GM18907 (cell line): ENCODE data around the gene ZNF837.
"Not testable (repeated sequence)": the region's sequence is repeated elsewhere in the genome, so short reads cannot be mapped to it uniquely, and the experiment has no call there.

Experiments used
- ATAC-seq: cut with Tn5 transposase; IDR thresholded peaks from one replicate; pipeline ENCODE4 v1.9.1; 2021; ENCODE audit warnings: mild to moderate bottlenecking, moderate library complexity; ENCODE audit not compliant: unreplicated experiment

ZNF837 gene

DNA sequence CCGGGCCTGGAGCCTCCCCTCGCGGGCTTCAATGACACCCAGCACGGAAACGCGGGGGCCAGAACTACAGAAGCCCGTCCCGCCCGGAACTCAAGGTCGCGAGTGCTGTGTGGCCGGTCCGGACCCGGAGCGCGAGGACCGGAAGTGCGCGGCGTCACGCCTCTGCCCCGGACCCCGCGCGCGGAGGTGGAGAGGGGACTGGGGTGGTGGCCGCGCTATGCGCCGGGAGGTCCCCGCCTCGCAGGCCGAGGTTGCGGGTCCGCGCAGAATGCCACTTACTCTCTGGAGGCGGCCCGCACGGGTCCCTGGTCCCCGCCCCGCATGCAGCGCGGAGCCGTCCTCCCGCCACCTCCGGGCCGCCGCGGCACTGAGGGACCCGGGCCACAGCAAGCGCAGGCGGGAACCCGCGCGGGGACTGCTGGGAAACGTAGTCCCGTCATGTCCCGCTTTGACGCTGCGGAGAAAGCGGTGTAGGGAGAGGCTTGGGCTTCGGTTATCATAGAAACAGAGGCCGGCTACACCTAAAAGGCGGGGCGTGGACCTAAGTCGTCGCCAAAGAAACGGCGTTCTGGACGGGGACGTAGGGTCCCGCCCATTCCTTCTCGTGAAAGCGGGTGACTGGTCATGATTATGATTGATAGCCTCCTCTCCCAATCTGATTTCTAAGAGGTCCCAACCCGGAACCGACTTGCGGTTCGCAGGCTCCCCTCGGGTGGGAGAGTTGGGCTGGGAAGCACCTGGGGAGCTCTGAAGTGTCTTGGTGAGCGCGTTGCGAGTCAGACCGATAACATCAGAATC is at the start of gene ZNF837:
ZNF837 (minus strand) TSS at position 369 of the 798 bp plus-strand sequence. CDS start 11,698 bp downstream, outside the sequence.
- ATAC-seq: peak; percentile 85

DNA sequence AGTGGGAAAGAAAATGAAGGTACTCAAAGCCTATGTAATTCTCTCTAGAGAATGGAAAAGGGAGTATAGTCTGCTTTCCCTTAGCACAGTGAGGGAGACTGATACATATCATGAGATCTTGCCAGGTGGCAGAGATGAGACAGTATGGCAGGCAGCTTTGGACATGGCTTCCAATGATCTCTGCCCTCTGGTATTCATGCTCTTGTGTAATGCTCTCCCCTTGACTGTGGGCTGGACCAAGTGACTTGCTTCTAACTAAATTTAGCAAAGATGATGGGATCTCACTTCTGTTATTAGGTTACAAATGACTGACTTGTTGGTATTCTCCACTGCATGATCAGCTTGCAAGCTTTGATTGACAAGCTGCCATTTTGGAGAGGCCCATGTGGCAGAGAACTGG is 48.9 kb upstream of the ZNF837 start:
- no peak for ATAC-seq

DNA sequence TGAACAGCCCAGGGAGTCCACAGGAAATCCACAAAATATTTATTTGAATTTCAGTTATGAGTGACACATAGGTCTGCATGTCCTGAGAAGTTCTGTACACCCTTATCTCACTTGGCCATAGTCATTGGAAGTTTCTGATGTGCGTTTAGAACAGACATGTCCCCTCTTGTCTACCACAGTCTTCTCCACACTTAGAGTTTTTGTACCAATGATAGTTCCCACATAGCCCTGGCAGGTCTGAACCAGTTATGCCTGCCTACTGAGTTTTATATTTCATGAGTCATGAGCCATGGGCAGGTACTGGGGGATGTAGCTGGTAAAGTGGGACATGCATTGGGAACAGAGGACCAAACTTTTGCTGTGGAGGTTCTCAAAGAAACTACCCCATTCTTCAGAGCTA is 47.8 kb upstream of the ZNF837 start:
- no peak for ATAC-seq

DNA sequence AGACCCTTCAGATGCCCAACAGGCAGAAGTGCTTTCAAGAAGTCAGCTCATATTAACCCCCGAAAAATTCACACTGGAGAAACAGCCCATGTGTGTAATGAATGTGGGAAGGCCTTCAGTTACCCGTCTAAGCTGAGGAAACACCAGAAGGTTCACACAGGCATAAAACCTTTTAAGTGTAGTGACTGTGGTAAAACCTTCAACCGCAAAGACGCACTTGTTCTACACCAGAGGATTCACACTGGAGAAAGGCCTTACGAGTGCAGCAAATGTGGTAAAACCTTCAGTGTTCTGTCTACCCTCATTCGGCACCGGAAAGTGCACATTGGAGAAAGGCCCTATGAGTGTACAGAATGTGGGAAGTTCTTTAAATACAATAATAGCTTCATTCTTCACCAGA is 36.2 kb upstream of the ZNF837 start:
- ATAC-seq: no peak

DNA sequence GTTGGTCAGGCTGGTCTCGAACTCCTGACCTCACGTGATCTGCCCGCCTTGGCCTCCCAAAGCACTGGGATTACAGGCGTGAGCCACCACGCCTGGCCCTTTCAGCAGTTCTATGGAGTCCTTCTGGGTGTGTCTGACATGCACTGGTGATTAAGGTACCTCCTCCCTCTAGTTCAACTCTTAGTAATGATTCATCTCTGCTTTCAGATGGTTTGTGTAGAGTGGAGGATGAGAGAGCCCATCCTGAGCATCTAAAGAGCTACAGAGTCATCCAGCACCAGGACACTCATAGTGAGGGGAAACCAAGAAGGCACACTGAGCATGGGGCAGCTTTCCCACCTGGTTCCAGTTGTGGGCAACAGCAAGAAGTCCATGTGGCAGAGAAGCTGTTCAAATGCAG is 35.8 kb upstream of the ZNF837 start:
- ATAC-seq: no peak

DNA sequence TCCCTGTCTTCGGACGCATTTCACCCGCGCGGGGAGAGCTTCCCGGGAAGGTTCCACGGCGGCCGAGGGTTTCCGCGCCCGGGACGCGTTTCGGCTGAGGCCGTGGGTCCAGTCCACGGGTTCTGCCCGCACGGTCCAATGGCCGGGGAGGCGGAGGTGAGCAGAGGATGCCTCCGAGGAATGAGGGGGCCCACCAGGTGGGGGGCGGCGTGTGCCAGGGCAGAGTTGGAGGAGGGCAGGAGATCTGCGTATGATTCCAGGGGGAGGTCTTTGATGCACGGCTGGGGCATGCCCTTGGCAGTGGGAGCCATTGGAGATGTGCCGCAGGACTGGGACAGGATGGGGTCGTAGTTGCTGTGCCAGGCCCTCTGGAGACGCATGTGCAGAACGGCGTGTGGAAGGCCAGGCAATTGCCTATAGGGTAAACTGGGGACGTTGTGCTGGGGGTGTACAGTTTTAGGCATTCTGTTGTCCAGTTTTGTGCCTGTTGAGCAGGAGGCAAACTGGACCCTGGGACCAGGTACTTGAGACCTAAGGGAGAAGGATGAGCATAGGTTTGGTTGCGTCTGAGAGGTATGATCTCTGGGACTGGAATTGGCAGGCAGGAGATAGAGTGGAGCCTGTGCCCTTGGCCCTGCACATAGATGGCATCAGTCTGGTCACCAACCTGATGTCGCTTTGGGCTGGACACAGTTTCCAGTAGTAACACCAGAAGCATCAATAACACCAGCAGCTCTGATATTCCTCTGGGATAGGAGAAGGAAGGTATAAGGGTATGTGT is 28.4 kb upstream of the ZNF837 start:
- ATAC-seq: peak; percentile 26

DNA sequence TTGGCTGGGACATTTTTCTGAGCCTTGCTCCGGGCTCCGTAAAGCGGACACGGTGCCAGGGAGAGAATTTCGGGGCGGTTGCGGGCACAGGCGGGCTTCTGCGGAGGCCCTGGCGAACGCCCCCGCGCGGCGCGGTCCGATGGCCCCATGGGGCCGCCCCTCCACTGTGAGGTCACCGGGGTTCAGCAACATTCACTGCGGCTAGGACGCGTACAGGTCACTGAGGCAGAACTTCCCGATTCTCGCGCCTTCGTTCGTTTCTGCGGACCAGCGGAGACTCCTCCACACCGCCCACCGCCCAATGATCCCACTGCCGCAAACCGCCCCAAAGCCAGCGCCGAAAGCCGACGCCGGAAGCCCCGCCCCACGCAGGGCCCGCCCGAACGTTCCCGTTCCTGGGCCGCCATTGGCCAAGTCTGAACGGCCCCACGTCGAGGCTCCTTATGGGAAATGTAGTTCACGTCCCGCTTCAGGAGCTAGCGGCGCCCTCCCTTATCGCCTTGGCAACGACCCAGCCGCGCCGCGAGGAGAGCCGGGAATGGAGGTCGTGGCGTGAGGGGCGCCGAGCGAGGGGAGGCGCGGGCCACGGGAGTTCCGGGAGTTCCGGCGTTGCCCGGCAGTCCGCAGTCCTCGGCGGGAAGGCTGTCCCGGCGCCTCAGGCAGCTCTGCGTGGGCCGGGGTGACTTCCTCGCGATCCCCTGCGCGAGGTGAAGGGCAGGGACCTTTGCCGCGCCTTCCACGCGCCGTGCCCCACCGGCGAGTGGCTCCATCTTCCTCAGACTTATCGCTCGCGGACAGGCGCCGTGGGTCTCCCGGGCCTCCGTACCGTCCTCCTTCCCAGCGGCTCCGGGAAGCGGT is 27.6 kb upstream of the ZNF837 start, which contains the start of gene ZNF584:
ZNF584 (plus strand) TSS at position 498 of the 858 bp plus-strand sequence. CDS start 499 bp downstream, outside the sequence.
- peak; percentile 91 for ATAC-seq

DNA sequence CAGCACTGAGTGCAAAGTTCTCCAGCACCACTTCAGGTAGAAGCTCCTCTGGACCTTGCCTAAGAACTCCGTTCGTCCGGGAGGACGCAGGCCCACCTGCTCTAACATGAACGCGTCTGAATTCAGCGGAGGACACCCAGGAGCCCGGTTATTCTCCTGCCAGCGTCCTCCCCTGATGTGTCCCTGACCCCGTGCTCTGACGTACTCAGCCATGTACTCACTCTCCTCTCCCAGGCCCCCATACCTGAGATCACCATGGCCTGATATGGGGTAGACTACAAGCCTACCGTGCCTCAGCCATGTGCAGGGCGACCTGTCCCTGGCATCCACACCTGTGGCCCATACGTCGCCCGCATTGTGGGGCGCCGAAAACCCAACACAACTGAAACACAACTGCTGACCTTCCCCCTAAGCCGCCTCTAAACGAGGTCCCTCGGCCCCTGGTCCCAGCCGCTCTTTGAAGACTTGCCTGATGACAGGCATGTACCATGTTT is 26.9 kb upstream of the ZNF837 start:
- ATAC-seq: no peak

DNA sequence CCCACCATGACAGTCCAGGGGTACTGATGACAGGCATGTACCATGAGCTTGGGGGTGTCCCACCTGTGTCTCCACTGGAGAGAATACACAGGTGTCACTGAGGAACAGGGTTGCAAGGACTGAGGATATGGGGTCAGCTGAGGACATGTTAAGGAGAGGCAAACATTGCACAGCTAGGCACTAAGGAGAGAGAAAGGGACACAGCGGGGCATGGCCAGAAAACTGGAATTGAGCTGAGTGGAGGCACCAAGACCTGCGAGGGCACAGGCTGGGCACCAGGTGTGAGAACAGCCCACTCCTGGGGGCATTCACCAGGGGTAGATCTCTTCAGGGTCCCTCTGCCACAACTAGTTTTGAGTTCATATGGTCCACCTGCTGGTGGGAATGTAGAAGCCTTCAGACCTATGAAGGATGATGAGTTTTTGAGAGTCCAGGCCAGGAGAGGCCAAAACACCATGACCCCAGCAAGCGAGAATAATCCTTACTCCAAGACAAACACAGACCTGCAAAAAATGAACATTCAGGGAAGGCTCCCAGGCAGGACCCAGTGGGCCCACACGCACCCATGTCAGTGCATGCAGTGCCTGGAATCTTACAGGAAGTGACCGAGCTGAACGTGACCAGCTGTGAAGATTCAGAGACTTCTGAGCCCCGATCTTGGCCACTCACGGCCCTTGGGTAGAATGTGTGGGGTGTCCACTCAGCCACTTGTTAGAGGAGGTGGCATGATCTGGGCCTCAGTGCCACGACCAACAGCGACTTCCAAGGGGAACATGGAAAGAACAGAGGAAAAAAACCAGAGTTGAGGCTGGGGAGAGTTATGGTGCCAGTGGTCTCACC is 26.2 kb upstream of the ZNF837 start:
- ATAC-seq: no peak

DNA sequence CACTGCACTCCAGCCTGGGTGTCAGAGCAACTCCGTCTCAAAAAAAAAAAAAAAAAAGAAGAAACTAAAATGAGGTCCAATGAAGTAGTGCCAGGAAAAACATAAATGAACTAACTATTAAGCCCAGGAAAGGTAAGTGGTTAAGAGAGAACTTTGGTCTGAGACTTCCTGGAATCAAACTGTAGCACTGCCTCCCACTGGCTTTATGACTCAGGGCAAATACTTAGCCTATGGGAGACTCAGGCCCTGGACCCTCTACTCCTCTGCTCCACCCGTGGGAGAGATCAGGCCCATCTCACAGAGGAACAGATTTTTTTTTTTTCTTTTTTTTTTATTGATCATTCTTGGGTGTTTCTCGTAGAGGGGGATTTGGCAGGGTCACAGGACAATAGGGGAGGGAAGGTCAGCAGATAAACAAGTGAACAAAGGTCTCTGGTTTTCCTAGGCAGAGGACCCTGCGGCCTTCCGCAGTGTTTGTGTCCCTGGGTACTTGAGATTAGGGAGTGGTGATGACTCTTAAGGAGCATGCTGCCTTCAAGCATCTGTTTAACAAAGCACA is 23.2 kb upstream of the ZNF837 start:
- ATAC-seq: not testable (repeated sequence)

DNA sequence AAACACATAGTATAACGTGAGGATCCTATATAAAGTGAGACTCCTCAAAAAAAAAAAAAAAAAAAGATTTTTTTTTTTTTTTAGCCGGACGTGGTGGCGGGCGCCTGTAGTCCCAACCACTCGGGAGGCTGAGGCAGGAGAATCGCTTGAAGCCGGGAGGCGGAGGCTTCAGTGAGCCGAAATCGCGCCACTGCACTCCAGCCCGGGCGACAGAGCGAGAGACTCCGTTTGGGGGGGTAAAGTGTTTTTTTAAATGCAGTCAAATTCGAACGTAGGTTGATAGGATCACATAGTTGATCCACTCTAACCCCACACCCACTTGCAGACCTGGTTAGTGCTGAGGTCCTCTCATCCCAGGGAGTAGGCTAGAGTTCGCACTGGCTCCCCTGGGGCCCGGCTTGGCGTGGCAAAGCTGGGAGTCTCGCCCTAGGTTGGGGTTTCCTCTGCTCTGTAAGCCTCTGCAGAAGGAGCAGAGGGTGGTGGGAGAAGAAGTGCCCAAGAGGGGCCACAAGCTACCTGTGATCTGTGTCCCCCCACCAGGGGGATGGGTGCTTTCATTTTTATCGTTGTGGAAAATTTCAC is 21.1 kb upstream of the ZNF837 start:
- ATAC-seq: no peak

DNA sequence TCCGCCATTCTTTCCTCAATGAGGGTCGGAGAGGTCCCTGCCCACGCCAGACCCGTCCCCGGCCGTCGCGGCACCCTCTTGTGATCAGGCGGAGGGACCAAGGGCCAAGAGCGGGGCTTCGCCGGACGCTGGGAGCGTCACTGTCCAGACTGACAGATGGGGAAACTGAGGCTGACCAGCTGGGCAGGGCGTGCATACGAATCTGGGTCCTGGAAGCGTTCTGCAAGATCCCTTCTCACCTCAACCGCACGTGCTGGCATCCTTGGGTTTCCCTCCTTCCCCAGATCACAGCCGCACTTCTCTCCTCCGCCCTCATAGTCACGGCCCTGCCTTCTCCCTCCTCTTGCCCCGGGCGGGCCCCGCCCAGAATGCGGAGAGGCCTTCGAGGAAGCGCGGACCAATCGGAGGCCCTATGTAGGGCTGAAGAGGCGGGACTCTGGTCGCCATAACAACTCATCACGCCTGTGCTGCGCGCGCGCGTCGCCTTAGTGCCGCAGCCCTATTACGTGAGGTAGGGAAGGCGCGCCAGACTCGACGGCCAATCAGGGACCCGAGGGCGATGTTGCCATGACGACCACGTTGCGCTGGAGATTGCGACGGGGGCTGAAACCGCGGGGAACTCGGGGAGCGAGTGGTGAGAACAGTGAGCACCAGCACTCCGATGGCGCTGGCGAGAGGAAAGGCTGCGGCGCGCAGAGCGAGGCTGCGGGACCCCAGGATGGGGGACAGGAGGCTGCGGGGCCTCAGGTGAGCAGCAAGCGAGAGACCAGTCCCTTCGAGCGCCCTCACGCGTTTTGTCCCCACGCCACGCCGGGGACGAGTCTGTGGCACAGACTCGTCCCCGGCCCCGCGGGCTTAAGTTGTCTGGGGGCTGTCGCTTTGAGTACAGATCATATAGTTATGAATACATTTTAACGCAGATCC is 20.3 kb upstream of the ZNF837 start:
- peak; percentile 98 for ATAC-seq

DNA sequence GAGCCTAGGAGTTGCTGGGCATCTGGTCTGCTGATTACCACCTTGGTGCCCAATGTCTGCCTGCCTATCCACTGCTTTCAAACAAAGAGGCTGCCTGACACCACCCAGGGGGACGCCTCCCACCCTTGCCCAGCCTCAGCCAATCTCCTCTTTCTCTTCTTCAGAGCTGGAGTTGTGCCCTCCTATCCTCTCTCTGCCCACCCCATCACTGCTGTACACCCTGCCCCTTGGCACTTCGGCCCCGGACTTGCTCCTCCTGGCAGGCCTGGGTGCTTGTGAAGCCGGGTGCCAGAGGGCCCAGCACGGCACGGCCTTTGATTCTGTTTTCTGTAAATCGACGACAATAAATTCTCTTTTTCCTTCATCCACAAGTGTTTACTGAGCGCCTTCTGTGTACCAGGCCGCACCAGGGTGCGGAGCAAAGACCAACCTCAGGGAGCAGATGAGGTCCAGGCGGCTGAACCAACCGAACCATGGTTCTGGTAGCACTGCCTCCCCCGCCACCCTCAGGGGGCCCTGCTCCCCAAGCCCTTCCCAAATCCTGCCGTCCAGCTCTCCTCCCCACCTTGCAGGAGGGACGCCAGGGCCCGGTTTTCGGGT is 19.6 kb upstream of the ZNF837 start:
- ATAC-seq: no peak

DNA sequence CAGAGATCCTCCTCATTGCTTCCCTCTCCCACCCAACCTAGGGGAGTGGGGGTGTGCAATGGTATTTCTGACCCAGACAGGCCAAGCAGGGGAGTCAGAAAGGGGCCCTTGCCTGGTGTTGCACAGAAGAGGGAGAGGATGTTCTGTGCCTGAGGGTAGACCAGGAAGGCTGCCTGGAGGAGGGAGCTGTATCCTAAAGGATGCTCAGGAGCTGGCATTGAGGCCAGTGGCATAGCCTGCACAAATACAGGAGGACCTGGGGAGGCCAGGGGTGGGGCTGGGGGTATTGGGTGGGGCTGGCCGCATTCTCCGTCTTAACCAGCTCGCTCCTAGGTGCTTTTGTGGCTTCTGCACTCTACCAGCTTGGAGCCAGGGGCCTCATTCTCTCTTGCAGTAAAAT is 19.1 kb upstream of the ZNF837 start:
- no peak for ATAC-seq

DNA sequence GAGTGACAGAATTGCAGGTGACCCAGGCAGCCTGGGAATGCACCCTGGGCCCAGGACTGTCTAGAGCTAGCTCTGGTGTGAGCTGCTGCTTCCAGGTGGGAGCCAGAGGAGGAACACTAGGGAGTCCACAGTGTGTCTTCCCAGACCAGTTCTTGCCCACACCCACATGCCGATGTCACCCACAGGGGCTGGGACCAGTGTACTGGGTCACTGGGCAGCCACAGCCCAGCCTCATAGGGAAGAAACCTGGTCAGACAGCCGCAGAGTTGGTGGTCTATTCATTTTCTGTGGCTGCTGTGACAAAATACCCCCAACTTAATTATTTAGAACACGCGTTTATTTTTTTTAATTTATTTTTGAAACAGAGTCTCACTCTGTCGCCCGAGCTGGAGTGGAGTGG is 17.7 kb upstream of the ZNF837 start:
- ATAC-seq: no peak

DNA sequence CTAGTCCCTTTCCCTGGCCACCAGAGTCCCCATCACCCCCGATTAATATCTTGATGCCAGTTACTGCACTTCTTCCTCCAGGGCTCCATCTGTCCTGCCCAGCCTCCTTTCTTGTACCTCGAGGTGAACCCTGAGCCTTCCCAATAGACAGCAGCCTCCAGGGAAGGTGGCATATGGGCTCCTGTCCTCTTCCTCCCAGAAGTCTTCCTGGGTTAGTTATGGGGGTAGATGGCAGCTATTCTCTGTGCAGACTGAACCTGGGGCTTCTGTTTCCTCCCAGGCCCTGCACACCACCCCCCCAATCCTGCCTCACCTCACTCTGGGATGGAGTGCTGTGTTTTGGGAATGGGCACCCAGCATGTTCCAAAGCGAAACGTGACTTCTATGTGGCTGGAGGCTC is 17.3 kb upstream of the ZNF837 start:
- ATAC-seq: no peak

DNA sequence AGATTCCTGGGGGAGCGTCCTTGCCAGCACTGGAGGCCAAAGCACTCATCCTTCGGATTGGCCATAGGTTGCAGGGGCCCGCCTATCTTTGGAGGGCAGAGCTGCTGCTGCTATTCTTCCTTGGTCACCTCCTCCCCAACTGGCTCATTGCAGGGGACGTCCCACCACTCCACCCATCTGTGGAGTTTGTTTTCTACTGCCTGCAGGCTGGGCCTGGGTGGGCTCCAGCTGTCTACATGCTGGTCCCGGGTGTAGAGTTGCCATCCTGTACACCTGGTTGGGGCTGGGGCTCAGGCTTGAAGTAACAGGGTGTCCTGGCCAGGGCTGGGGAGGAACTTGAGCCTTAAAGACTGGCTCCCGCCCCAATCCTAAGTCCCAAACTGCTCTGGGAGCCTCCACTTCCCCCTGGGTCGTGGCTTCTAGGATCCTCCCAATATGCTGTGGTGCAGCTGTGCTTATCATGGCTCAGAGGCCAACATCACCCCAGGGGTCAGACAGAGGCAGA is 16.8 kb upstream of the ZNF837 start:
- ATAC-seq: no peak
